Trophoblast cell (in vitro differentiated cells and primary cell): ENCODE measurements around the gene ARMC3.
"Not testable (repeated sequence)": the region's sequence is repeated elsewhere in the genome, so short reads cannot be mapped to it uniquely, and the experiment has no call there.

ENCODE experiments used
- DNase-seq, 2 donors: peaks; one replicate each; pipeline ENCODE4 v3.0.0-alpha.2; 2016
- H2AFZ ChIP-seq: 2 replicates; pipeline ENCODE4 v1.6.1; 2013; ENCODE audit warnings: low read length, moderate library complexity, mild to moderate bottlenecking; ENCODE audit not compliant: insufficient read depth, poor library complexity
- H2AK5ac ChIP-seq: 2 replicates; pipeline ENCODE4 v1.6.1; 2013; ENCODE audit warnings: mild to moderate bottlenecking, low read length
- H2BK120ac ChIP-seq: 2 replicates; pipeline ENCODE4 v1.6.1; 2013; ENCODE audit warnings: low read length, mild to moderate bottlenecking, moderate library complexity; ENCODE audit not compliant: insufficient read depth, poor library complexity
- H2BK12ac ChIP-seq: 2 replicates; pipeline ENCODE4 v1.6.1; 2013; ENCODE audit warnings: mild to moderate bottlenecking, low read length, moderate library complexity
- H2BK5ac ChIP-seq: 2 replicates; pipeline ENCODE4 v1.6.1; 2013; ENCODE audit warnings: low read length, low read depth, moderate library complexity, mild to moderate bottlenecking; ENCODE audit not compliant: poor library complexity
- H3K14ac ChIP-seq: 2 replicates; pipeline ENCODE4 v1.6.1; 2013; ENCODE audit warnings: mild to moderate bottlenecking, low read length
- H3K18ac ChIP-seq: 2 replicates; pipeline ENCODE4 v1.6.1; 2013; ENCODE audit warnings: mild to moderate bottlenecking, low read length
- H3K23ac ChIP-seq: 2 replicates; pipeline ENCODE4 v1.6.1; 2013; ENCODE audit warnings: low read length
- H3K27ac ChIP-seq: 2 replicates; pipeline ENCODE4 v1.5.1; 2013; ENCODE audit warnings: low read depth, mild to moderate bottlenecking, inconsistent platforms, low read length, moderate library complexity
- H3K27me3 ChIP-seq: 2 replicates; pipeline ENCODE4 v1.6.1; 2013; ENCODE audit warnings: inconsistent platforms, mild to moderate bottlenecking, low read length, moderate library complexity; ENCODE audit not compliant: insufficient read depth
- H3K36me3 ChIP-seq, 2 experiments: 1 replicate in 1 of 2; 2 replicates in 1 of 2; pipeline ENCODE4 v1.6.1; 2013; ENCODE audit warnings: low read length in 2 of 2, mild to moderate bottlenecking in 2 of 2, moderate library complexity in 1 of 2; ENCODE audit not compliant: insufficient read depth in 2 of 2, control insufficient read depth in 1 of 2
- H3K4ac ChIP-seq: 2 replicates; pipeline ENCODE4 v1.6.1; 2013; ENCODE audit warnings: low read depth, mild to moderate bottlenecking, low read length, moderate library complexity
- H3K4me1 ChIP-seq, 2 experiments: 1 replicate in 1 of 2; 2 replicates in 1 of 2; pipeline ENCODE4 v1.6.1; 2013; ENCODE audit warnings: low read length in 2 of 2, mild to moderate bottlenecking in 2 of 2, moderate library complexity in 1 of 2; ENCODE audit not compliant: insufficient read depth in 2 of 2, control insufficient read depth in 1 of 2
- H3K4me2 ChIP-seq: 2 replicates; pipeline ENCODE4 v1.6.1; 2013; ENCODE audit warnings: inconsistent platforms, mild to moderate bottlenecking, low read length, moderate library complexity
- H3K4me3 ChIP-seq: 2 replicates; pipeline ENCODE4 v1.5.1; 2013; ENCODE audit warnings: mild to moderate bottlenecking, low read depth, low read length, inconsistent platforms
- H3K79me1 ChIP-seq: one replicate; pipeline ENCODE4 v1.6.1; 2013; ENCODE audit warnings: low read length
- H3K79me2 ChIP-seq: 2 replicates; pipeline ENCODE4 v1.6.1; 2013; ENCODE audit warnings: low read length, mild to moderate bottlenecking; ENCODE audit not compliant: control insufficient read depth, insufficient read depth, poor library complexity
- H3K9ac ChIP-seq: 2 replicates; pipeline ENCODE4 v1.6.1; 2013; ENCODE audit warnings: mild to moderate bottlenecking, low read length
- H3K9me3 ChIP-seq: 2 replicates; pipeline ENCODE4 v1.6.1; 2013; ENCODE audit warnings: low read depth, mild to moderate bottlenecking, control low read depth, inconsistent platforms, low read length; ENCODE audit not compliant: insufficient read depth
- H4K12ac ChIP-seq: 2 replicates; pipeline ENCODE4 v1.6.1; 2013; ENCODE audit warnings: low read depth, mild to moderate bottlenecking, low read length, moderate library complexity
- H4K8ac ChIP-seq: 2 replicates; pipeline ENCODE4 v1.6.1; 2013; ENCODE audit warnings: low read depth, mild to moderate bottlenecking, low read length, moderate library complexity
- H4K91ac ChIP-seq: one replicate; pipeline ENCODE4 v1.6.1; 2013; ENCODE audit warnings: low read depth, mild to moderate bottlenecking, low read length, moderate library complexity
- WGBS: extraction: QIAGEN DNeasy Blood & Tissue Kit; methylation state at CpG from one replicate; pipeline ENCODE4 v1.1.7; 2013; ENCODE audit warnings: missing lambda C conversion rate; ENCODE audit not compliant: insufficient read length, insufficient coverage; ENCODE audit errors: extremely low coverage; 5-methylcytosine and 5-hydroxymethylcytosine counted together

ARMC3 gene

DNA sequence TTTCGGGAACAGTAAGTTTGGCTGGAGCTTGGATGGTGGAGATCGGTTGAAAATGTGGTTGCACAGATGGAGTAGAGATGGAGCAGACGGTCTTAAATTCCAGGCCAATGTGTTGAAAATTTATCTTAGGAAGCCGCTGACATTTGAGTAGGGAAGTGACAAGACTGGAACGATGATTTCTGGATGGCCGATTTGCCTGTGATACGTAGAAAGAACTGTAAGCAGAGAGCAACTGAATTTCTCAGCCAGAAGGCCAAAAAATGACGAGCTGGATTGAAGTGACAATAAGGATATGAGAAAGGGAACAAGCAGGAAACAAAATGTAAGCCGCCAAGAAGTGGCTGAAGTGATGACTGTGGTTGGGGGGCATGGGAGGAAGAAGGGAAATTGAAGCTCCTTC is 687 bp upstream of the ARMC3 start:
- Histone ChIP-seq H3K4me2 (peak overlapping the region; percentile 98), H3K27me3 (no peaks in the 10 kb centered on the region), H2BK12ac (no peak overlapping the region), H3K9ac (no peak overlapping the region), H2BK120ac (no peak overlapping the region), H3K9me3 (no peaks in the 10 kb centered on the region), H4K12ac (no peak overlapping the region), H3K79me1 (no peaks in the 10 kb centered on the region), H3K14ac (no peak overlapping the region), H3K36me3 (no peaks in the 10 kb centered on the region), H3K4me3 (no peak overlapping the region), H4K8ac (peak overlapping the region; percentile 77), H2AFZ (no peak overlapping the region), H3K27ac (no peak overlapping the region), H2AK5ac (no peak overlapping the region), H3K4me1 (no peaks in the 10 kb centered on the region), H4K91ac (no peak overlapping the region), H2BK5ac (no peak overlapping the region), H3K4ac (no peak overlapping the region), H3K18ac (no peak overlapping the region), H3K79me2 (no peaks in the 10 kb centered on the region), H3K23ac (no peak overlapping the region)
- DNase-seq = no peak
- WGBS = 100% methylated on average over 2 of the region's 9 CpGs

DNA sequence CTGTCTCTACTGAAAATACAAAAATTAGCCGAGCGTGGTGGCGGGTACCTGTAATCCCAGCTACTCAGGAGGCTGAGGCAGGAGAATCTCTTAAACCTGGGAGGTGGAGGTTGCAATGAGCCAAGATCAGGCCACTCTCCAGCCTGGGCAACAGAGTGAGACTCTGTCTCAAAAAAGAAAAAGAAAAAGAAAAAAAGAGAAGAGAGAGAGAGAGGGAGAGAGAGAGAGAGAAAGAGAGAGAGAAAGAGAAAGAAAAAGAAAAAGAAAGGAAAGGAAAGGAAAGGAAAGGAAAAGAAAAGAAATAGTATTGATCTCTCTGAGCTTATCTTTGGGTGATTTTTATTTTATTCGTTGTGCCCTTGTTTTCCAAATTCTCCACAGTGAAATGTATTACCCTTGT is 1.2 kb downstream of the ARMC3 start:
- H2AFZ ChIP-seq, H3K18ac ChIP-seq, H3K4me2 ChIP-seq, H3K4ac ChIP-seq, H2BK12ac ChIP-seq, H3K23ac ChIP-seq, H2BK5ac ChIP-seq, H3K79me1 ChIP-seq, H3K27ac ChIP-seq, H4K91ac ChIP-seq, H3K4me1 ChIP-seq, H2BK120ac ChIP-seq, H3K4me3 ChIP-seq, DNase-seq, H2AK5ac ChIP-seq, H3K27me3 ChIP-seq, H4K12ac ChIP-seq, H3K14ac ChIP-seq, H3K36me3 ChIP-seq, H3K79me2 ChIP-seq, H3K9me3 ChIP-seq, H3K9ac ChIP-seq, H4K8ac ChIP-seq: not testable (repeated sequence)
- no CpG with 5 or more reads among the region's 4 CpGs for WGBS

DNA sequence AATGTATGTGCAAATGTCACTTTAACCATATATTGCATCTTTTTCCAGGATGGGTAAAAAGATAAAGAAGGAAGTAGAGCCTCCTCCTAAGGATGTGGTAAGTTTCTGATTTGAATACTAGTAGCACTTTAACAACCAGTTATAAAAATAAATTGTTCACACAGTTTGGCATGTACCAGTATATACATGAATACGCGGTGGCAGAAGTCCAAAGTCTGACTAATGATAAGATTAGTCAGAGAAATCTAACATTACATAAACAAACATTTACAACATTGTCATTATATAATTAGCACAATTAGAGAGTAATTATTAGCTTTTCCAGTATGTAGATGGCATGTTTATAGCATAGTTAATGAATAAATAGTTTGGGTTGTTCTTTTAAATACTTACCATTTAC is 4.1 kb downstream of the ARMC3 start:
- no peak overlapping the region for H3K4ac ChIP-seq

DNA sequence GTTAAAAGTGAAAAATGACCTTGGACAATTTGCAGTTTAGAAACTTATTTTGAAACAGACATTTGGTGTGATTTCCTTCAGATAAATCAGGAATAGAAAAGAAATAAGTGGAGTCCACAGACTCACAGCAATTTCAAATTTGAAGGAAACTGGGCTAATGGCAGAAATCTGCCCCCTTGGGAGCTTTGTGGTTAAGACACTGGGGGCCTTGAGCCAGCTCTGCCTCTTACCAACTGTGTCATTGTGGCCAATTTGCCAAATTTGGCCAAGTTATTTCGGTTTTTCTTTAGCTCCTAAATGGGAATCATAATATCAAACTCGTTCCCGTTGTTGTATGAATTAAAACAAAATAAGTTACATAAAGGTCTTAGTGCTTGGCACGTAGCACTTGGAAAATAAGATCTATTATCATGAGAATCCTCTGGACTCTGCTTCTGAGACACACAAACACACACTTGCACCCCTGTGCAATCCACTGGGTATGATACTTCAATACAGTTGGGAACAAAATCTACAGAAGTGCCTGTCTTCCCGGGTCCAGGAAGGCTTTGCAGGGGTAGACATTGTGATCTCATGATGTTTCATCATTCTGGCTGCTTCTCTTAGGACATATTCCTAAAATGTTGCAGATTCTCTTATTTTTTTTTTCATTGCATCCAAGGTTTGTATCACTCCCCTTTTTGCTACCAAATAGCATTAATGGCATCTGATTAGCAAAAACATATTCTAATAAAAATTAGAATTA is 4.9 kb downstream of the ARMC3 start:
- Histone ChIP-seq H3K79me1 (no peaks in the 10 kb centered on the region), H3K27ac (no peak overlapping the region), H3K14ac (no peak overlapping the region), H3K4ac (no peak overlapping the region), H3K4me3 (no peak overlapping the region), H3K18ac (no peak overlapping the region), H2BK5ac (no peak overlapping the region), H2AFZ (no peak overlapping the region), H4K91ac (no peak overlapping the region), H2AK5ac (no peak overlapping the region), H4K12ac (no peak overlapping the region), H3K23ac (no peak overlapping the region), H3K36me3 (no peaks in the 10 kb centered on the region), H2BK12ac (no peak overlapping the region), H3K27me3 (no peaks in the 10 kb centered on the region), H3K4me1 (no peaks in the 10 kb centered on the region), H3K79me2 (no peaks in the 10 kb centered on the region), H3K9me3 (no peaks in the 10 kb centered on the region), H2BK120ac (no peak overlapping the region), H4K8ac (no peak overlapping the region), H3K9ac (no peak overlapping the region), H3K4me2 (no peak overlapping the region)
- DNase-seq = no peak
- no CpG with 5 or more reads among the region's 5 CpGs for WGBS

More for the DNA sequence above, 4.1 kb downstream of the ARMC3 start:
- Histone ChIP-seq H3K9me3 (no peaks in the 10 kb centered on the region), H4K8ac (no peak overlapping the region), H3K79me1 (no peaks in the 10 kb centered on the region), H4K91ac (no peak overlapping the region), H3K79me2 (no peaks in the 10 kb centered on the region), H3K36me3 (no peaks in the 10 kb centered on the region), H3K4me3 (no peak overlapping the region), H3K4me2 (no peak overlapping the region), H4K12ac (no peak overlapping the region), H2BK12ac (no peak overlapping the region), H3K9ac (no peak overlapping the region), H3K23ac (no peak overlapping the region), H3K27me3 (no peaks in the 10 kb centered on the region), H3K14ac (no peak overlapping the region), H2BK5ac (no peak overlapping the region), H2AFZ (no peak overlapping the region), H2AK5ac (no peak overlapping the region), H3K27ac (no peak overlapping the region), H3K18ac (no peak overlapping the region), H2BK120ac (no peak overlapping the region), H3K4me1 (no peaks in the 10 kb centered on the region)
- no CpG with 5 or more reads among the region's 2 CpGs for WGBS
- DNase-seq = no peak
